IPS-18a (cell line): ENCODE results near the gene BICRA.
"Not testable (repeated sequence)": the region's sequence is repeated elsewhere in the genome, so short reads cannot be mapped to it uniquely, and the experiment has no call there.

ENCODE experiments used
- H3K27ac ChIP-seq: one replicate; pipeline ENCODE4 v1.5.1; 2013; ENCODE audit warnings: low read length
- H3K27me3 ChIP-seq: one replicate; pipeline ENCODE4 v1.6.1; 2013; ENCODE audit warnings: mild to moderate bottlenecking, low read length; ENCODE audit not compliant: control insufficient read depth, insufficient read depth
- H3K36me3 ChIP-seq: one replicate; pipeline ENCODE4 v1.6.1; 2013; ENCODE audit warnings: low read depth, low read length; ENCODE audit not compliant: control insufficient read depth
- H3K4me1 ChIP-seq: one replicate; pipeline ENCODE4 v1.6.1; 2013; ENCODE audit warnings: low read depth, low read length; ENCODE audit not compliant: control insufficient read depth
- H3K4me3 ChIP-seq: one replicate; pipeline ENCODE4 v1.5.1; 2013; ENCODE audit warnings: low read length
- H3K9ac ChIP-seq: one replicate; pipeline ENCODE4 v1.6.1; 2013; ENCODE audit warnings: mild to moderate bottlenecking, low read length, moderate library complexity
- H3K9me3 ChIP-seq: one replicate; pipeline ENCODE4 v1.6.1; 2013; ENCODE audit warnings: low read depth, low read length; ENCODE audit not compliant: control insufficient read depth

The BICRA gene

GRCh38 chr19:47658431-47659348, 49.8 kb downstream of the BICRA start:
- Histone ChIP-seq H3K4me1 (no peaks in the 10 kb centered on the region), H3K27ac (no peak overlapping the region), H3K9ac (no peak overlapping the region), H3K4me3 (no peak overlapping the region), H3K36me3 (no peaks in the 10 kb centered on the region), H3K9me3 (no peaks in the 10 kb centered on the region), H3K27me3 (no peaks in the 10 kb centered on the region)

- H3K27me3 ChIP-seq = no peaks in the 10 kb centered on the region
- no peak overlapping the region for H3K9ac ChIP-seq
- no peaks in the 10 kb centered on the region for H3K36me3 ChIP-seq
- H3K4me3 ChIP-seq = no peak overlapping the region
- H3K9me3 ChIP-seq = no peaks in the 10 kb centered on the region
- no peaks in the 10 kb centered on the region for H3K4me1 ChIP-seq
- no peak overlapping the region for H3K27ac ChIP-seq
These were observed 51.5 kb downstream of the BICRA start for GRCh38 chr19:47660435-47660832.

GRCh38 chr19:47661161-47661560, 52.2 kb downstream of the BICRA start:
- H3K9ac ChIP-seq = no peak overlapping the region
- no peak overlapping the region for H3K4me3 ChIP-seq
- no peaks in the 10 kb centered on the region for H3K4me1 ChIP-seq
- H3K27me3 ChIP-seq = no peaks in the 10 kb centered on the region
- no peak overlapping the region for H3K27ac ChIP-seq
- no peaks in the 10 kb centered on the region for H3K36me3 ChIP-seq
- H3K9me3 ChIP-seq = no peaks in the 10 kb centered on the region

GRCh38 chr19:47661611-47662010, 52.7 kb downstream of the BICRA start:
- Histone ChIP-seq H3K27me3 (no peaks in the 10 kb centered on the region), H3K4me1 (no peaks in the 10 kb centered on the region), H3K27ac (no peak overlapping the region), H3K9ac (no peak overlapping the region), H3K9me3 (no peaks in the 10 kb centered on the region), H3K4me3 (no peak overlapping the region), H3K36me3 (no peaks in the 10 kb centered on the region)

DNA sequence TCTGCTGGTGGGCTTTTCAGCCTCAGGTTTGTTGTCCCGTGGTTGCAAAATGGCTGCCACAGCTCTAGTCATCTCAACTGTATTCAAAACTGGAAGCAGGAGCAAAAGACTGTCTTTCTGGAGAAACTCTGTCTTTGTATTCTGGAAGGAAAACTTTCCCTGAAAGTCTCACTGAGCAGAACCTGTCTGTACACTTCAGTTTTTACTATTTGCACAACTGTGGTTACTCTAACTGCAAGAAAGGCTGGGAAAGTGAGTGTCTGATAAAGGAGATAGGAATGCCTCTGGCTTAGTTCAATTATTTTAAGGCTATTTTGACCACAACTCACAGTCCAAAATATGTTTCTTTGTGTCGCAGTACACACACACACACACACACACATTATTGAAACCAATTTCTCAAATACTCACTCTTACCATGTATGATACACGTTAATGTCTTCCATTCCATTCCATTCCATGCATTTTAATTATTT, 54.5 kb downstream of the BICRA start:
- H3K9me3 ChIP-seq = no peaks in the 10 kb centered on the region
- no peaks in the 10 kb centered on the region for H3K27me3 ChIP-seq
- H3K9ac ChIP-seq = no peak overlapping the region
- no peak overlapping the region for H3K27ac ChIP-seq
- no peaks in the 10 kb centered on the region for H3K36me3 ChIP-seq
- no peak overlapping the region for H3K4me3 ChIP-seq
- no peaks in the 10 kb centered on the region for H3K4me1 ChIP-seq

DNA sequence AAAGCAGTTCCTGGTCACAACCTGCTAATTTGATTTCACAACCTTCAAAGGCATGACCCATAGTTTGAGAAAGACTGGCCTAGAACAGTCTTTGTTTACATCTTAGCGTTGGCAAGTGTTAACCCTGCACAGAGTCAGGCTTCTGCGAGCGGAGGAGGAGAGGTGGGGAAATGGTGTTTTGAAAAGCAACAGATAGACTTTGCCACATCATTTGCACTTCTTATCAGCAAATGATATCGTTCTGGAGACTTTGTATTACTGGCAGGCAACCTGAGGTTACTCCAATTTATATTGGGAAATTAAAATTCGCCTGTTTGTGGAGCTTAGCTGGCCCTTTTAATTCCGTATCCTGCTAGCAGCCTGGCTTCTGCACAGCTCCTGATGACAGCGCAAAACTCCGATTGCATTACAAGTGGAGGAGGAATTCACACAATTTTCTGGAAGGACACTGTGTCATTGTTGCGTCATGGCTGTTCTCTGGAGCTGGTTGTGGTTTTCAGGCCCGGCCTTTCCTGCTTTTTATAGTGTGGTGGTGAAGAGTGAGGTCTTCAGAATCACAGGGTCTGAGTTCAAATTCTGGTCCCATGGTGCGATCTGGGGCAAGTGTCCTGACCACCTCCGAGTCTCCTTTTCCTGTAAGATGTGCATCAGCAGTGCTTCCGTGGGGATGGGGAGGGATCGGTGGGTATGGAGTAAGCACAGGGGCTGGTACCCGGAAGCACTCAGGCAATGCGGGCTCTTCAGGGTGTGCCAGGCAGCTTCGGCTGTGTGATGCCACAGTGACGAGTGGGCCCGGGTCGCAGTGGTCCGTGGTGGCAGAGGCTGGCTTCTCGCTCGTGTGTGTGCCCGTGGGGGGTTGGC, 55.2 kb downstream of the BICRA start:
- H3K9ac ChIP-seq = no peak overlapping the region
- no peak overlapping the region for H3K4me3 ChIP-seq
- H3K27ac ChIP-seq = no peak overlapping the region
- no peaks in the 10 kb centered on the region for H3K27me3 ChIP-seq
- H3K4me1 ChIP-seq = no peaks in the 10 kb centered on the region
- H3K9me3 ChIP-seq = no peaks in the 10 kb centered on the region
- H3K36me3 ChIP-seq = no peaks in the 10 kb centered on the region

DNA sequence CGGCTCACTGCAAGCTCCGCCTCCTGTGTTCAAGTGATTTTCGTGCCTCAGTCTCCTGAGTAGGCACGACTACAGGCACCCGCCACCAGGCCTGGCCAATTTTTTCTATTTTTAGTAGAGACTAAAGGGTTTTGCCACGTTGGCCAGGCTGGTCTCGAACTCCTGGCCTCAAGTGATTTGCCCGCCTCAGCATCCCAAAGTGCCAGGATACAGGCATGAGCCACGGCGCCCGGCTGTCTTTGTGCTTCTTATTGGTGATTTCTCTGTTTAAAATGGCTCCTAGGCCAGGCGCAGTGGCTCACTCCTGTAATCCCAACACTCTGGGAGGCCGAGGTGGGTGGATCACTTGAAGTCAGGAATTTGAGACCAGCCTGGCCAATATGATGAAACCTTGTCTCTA, 59.6 kb downstream of the BICRA start:
- not testable (repeated sequence) for H3K27ac ChIP-seq, H3K4me3 ChIP-seq, H3K4me1 ChIP-seq, H3K36me3 ChIP-seq, H3K9ac ChIP-seq, H3K9me3 ChIP-seq, H3K27me3 ChIP-seq

DNA sequence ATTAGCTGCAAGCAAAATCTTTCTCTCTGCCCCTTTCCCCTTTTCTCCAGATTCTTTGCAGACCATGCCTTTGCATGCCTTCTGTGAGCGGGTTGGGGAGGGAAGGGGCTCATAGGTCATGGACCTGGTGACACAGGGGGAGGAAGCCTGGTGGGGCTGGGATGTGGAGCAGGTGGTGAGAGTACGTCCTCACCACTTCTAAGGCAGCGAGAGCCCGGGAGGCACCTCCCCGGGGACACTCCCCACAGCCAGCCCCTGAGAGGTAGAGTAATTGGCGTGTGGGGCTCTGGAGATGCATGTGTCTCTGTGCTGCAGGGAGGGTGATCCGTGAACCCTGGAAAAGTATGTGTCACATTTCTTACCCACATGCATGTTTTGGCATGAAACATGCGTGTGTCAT, 61.8 kb downstream of the BICRA start:
- no peaks in the 10 kb centered on the region for H3K4me1 ChIP-seq
- no peaks in the 10 kb centered on the region for H3K27me3 ChIP-seq
- no peak overlapping the region for H3K9ac ChIP-seq
- H3K4me3 ChIP-seq = no peak overlapping the region
- no peaks in the 10 kb centered on the region for H3K9me3 ChIP-seq
- H3K27ac ChIP-seq = no peak overlapping the region
- H3K36me3 ChIP-seq = peaks cover 3% of the 10 kb centered on the region

DNA sequence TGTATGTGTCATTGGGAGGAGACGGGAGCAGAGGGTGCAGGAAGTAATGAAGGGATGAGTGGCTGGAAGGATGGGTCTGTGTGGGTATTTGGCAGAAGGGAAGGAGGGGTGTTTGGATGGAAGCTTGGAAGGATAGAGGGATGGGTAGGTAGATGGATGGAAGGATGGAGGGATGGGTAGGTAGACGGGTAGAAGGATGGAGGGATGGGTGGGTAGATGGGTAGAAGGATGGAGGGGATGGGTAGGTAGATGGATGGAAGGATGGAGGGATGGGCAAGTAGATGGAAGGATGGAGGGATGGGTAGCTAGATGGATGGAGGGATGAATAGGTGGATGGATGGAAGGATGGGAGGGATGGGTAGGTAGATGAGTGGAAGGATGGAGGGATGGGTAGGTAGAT, 62.6 kb downstream of the BICRA start:
- Histone ChIP-seq H3K36me3 (peaks cover 3% of the 10 kb centered on the region), H3K27ac (no peak overlapping the region), H3K4me1 (no peaks in the 10 kb centered on the region), H3K9me3 (no peaks in the 10 kb centered on the region), H3K9ac (no peak overlapping the region), H3K4me3 (no peak overlapping the region), H3K27me3 (no peaks in the 10 kb centered on the region)

GRCh38 chr19:47673426-47673825, 64.5 kb downstream of the BICRA start:
- H3K4me3 ChIP-seq = no peak overlapping the region
- H3K9me3 ChIP-seq = no peaks in the 10 kb centered on the region
- no peak overlapping the region for H3K27ac ChIP-seq
- H3K4me1 ChIP-seq = no peaks in the 10 kb centered on the region
- no peaks in the 10 kb centered on the region for H3K27me3 ChIP-seq
- no peak overlapping the region for H3K9ac ChIP-seq
- H3K36me3 ChIP-seq = peaks cover 9% of the 10 kb centered on the region

GRCh38 chr19:47674548-47674947, 65.6 kb downstream of the BICRA start:
- H3K9ac ChIP-seq = no peak overlapping the region
- no peak overlapping the region for H3K27ac ChIP-seq
- H3K9me3 ChIP-seq = no peaks in the 10 kb centered on the region
- H3K4me3 ChIP-seq = no peak overlapping the region
- peaks cover 9% of the 10 kb centered on the region for H3K36me3 ChIP-seq
- H3K4me1 ChIP-seq = no peaks in the 10 kb centered on the region
- H3K27me3 ChIP-seq = no peaks in the 10 kb centered on the region
